Endodermal cell (in vitro differentiated cells): Measurements from ENCODE around the gene OTOS. TPM values are rescaled to one million over a fixed set of nuclear protein-coding genes. Genes with fewer than 3 reads are reported as not detected.
A peak's percentile ranks its signal among the peaks of the same experiment; 100 is the strongest.

Experiments used
- DNase-seq: peaks from one replicate; pipeline ENCODE4 v3.0.0-alpha.2; 2017
- H3K27ac ChIP-seq: 2 replicates; pipeline ENCODE4 v1.5.1; 2013; ENCODE audit warnings: mild to moderate bottlenecking, low read depth, low read length, moderate library complexity
- H3K27me3 ChIP-seq: 2 replicates; pipeline ENCODE4 v1.6.1; 2013; ENCODE audit warnings: mild to moderate bottlenecking, low read length, moderate library complexity; ENCODE audit not compliant: insufficient read depth, control insufficient read depth, poor library complexity, severe bottlenecking
- H3K36me3 ChIP-seq: 2 replicates; pipeline ENCODE4 v1.7.0; 2013; ENCODE audit warnings: mild to moderate bottlenecking, low read length, moderate library complexity; ENCODE audit not compliant: control insufficient read depth, insufficient read depth
- H3K4me1 ChIP-seq: one replicate; pipeline ENCODE4 v1.7.0; 2013; ENCODE audit warnings: low read length; ENCODE audit not compliant: control insufficient read depth, insufficient read depth
- H3K4me3 ChIP-seq: 2 replicates; pipeline ENCODE4 v1.5.1; 2013; ENCODE audit warnings: mild to moderate bottlenecking, low read length, moderate library complexity
- H3K9ac ChIP-seq: 2 replicates; pipeline ENCODE4 v1.6.1; 2013; ENCODE audit warnings: mild to moderate bottlenecking, low read length, moderate library complexity; ENCODE audit not compliant: poor library complexity, severe bottlenecking; ENCODE audit errors: extremely low read depth
- H3K9me3 ChIP-seq: 2 replicates; pipeline ENCODE4 v1.6.1; 2013; ENCODE audit warnings: mild to moderate bottlenecking, low read length, moderate library complexity; ENCODE audit not compliant: control insufficient read depth
- H3K27ac Mint-ChIP-seq: 2 replicates; pipeline ENCODE4 v1.8.0; 2020; ENCODE audit warnings: mixed read lengths
- H3K27me3 Mint-ChIP-seq: 2 replicates; pipeline ENCODE4 v1.8.0; 2021; ENCODE audit warnings: mild to moderate bottlenecking, mixed read lengths; ENCODE audit not compliant: insufficient read depth
- H3K36me3 Mint-ChIP-seq: 2 replicates; pipeline ENCODE4 v1.8.0; 2020; ENCODE audit warnings: low read depth, mixed read lengths
- H3K4me1 Mint-ChIP-seq: 2 replicates; pipeline ENCODE4 v1.8.0; 2020; ENCODE audit warnings: mixed read lengths
- H3K4me3 Mint-ChIP-seq: 2 replicates; pipeline ENCODE4 v1.8.0; 2020; ENCODE audit warnings: mild to moderate bottlenecking, moderate library complexity, mixed read lengths
- H3K9me3 Mint-ChIP-seq: 2 replicates; pipeline ENCODE4 v1.8.0; 2020; ENCODE audit warnings: mild to moderate bottlenecking, mixed read lengths
- WGBS, 2 experiments: methylation state at CpG; one replicate each; pipeline versions ENCODE4 v1.1.5 to v1.1.7; 2013; ENCODE audit warnings: missing lambda C conversion rate in 2 of 2, mixed read lengths in 1 of 2; ENCODE audit not compliant: insufficient coverage in 1 of 2, insufficient read length in 1 of 2; 5-methylcytosine and 5-hydroxymethylcytosine counted together
- total RNA-seq, 2 donors: library from RNA; stranded (reverse); fragmentation: NEBNext Ultra II Directional in 1 of 2; extraction: Animal tissue kit (Norgen Biotek cat#: 25700) in 1 of 2; gene quantifications; 2 replicates in 1 of 2; 3 replicates in 1 of 2; pipeline ENCODE4 v1.2.1, GENCODE V29; 2021
- TF ChIP-seq, protein P1 (sequence below): fragments of 200-600 bp; sonication (generic); conservative IDR thresholded peaks from 2 replicates; pipeline ENCODE4 v1.5.0; 2021; ENCODE audit warnings: antibody characterized with exemption, mild to moderate bottlenecking

The OTOS gene
- total RNA-seq, 2 donors from 2014 or later: not detected

DNA sequence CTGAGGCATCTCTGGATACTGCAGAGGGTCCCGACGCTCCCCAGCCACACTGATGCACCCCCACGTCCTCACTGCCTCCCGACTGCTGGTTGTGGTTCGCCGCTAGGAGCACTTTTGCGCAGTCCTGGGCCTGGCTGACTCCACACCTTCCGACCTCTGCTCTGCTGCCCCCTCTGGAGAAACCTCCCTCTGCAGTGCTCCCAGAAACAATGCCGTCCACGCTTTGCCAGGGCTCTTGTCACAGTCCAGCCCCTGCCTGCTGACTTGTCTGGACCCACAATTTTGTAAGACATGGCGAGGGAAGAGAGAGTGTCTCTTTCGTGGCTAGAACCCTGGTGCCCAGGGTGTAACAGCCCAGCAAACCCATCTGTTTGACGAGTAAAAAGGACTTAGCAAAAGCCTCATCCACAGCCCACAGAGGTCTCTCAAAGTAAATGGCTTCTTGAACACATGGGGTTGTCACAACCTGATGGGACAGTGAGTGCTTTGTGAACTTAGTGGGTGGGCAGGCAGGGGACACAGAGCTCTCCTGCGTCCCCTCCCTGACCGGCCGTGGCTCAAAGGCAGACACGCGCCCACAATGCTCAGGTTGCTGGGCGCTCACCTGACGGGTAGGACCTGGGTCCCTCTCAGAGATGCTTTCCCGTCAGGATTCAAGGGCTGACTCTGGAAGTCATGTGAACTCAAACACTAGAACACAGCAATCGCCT is 8.4 kb downstream of the OTOS start:
- no peak overlapping the region for H3K9ac ChIP-seq
- TF ChIP-seq, protein P1, sequence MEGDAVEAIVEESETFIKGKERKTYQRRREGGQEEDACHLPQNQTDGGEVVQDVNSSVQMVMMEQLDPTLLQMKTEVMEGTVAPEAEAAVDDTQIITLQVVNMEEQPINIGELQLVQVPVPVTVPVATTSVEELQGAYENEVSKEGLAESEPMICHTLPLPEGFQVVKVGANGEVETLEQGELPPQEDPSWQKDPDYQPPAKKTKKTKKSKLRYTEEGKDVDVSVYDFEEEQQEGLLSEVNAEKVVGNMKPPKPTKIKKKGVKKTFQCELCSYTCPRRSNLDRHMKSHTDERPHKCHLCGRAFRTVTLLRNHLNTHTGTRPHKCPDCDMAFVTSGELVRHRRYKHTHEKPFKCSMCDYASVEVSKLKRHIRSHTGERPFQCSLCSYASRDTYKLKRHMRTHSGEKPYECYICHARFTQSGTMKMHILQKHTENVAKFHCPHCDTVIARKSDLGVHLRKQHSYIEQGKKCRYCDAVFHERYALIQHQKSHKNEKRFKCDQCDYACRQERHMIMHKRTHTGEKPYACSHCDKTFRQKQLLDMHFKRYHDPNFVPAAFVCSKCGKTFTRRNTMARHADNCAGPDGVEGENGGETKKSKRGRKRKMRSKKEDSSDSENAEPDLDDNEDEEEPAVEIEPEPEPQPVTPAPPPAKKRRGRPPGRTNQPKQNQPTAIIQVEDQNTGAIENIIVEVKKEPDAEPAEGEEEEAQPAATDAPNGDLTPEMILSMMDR: peak; percentile 58
- DNase-seq: peak; percentile 83
- Mint-ChIP-seq H3K4me1 (peaks cover 17% of the 10 kb centered on the region), H3K36me3 (peaks cover 61% of the 10 kb centered on the region), H3K4me3 (no peak overlapping the region), H3K27me3 (peaks cover 6% of the 10 kb centered on the region), H3K9me3 (no peaks in the 10 kb centered on the region), H3K27ac (peak overlapping the region; percentile 36)
- H3K4me1 ChIP-seq: no peaks in the 10 kb centered on the region
- WGBS, 2 experiments: 94 to 97% methylated on average over 20 to 22 of the region's 22 CpGs
- no peaks in the 10 kb centered on the region for H3K9me3 ChIP-seq
- peaks cover 68% of the 10 kb centered on the region for H3K36me3 ChIP-seq
- no peak overlapping the region for H3K4me3 ChIP-seq
- H3K27me3 ChIP-seq: no peaks in the 10 kb centered on the region
- H3K27ac ChIP-seq: no peak overlapping the region

DNA sequence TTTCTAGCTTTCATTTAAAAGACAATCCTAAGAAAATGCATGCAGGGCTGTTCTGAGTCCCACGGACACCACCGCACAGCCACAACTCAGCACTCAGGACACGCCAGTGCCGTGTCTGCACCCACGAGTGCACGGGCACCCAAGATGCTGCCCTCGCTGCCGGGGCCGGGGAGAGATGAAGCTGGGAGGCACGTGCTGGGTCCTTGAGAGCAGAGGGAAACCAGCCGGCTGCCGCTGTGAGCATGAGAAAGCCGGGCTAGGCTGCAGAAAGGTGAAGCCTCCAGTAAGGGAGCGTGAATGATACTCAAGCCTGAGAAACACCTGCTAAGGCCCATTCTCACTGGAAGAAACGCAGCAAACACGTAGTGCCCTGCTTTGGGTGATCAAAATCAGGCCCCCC is 9.2 kb downstream of the OTOS start:
- H3K9ac ChIP-seq: no peak overlapping the region
- no peak for DNase-seq
- no peaks in the 10 kb centered on the region for H3K27me3 ChIP-seq
- no peak overlapping the region for H3K4me3 Mint-ChIP-seq
- H3K4me1 Mint-ChIP-seq: peaks cover 17% of the 10 kb centered on the region
- peaks cover 68% of the 10 kb centered on the region for H3K36me3 ChIP-seq
- 92 to 93% methylated on average over 14 to 16 of the region's 16 CpGs for WGBS, 2 experiments
- H3K27ac ChIP-seq: no peak overlapping the region
- no peaks in the 10 kb centered on the region for H3K9me3 ChIP-seq
- TF ChIP-seq, protein P1: no peak
- H3K4me1 ChIP-seq: no peaks in the 10 kb centered on the region
- H3K36me3 Mint-ChIP-seq: peaks cover 66% of the 10 kb centered on the region
- no peaks in the 10 kb centered on the region for H3K9me3 Mint-ChIP-seq
- no peak overlapping the region for H3K4me3 ChIP-seq
- peaks cover under 1% of the 10 kb centered on the region for H3K27me3 Mint-ChIP-seq
- no peak overlapping the region for H3K27ac Mint-ChIP-seq

DNA sequence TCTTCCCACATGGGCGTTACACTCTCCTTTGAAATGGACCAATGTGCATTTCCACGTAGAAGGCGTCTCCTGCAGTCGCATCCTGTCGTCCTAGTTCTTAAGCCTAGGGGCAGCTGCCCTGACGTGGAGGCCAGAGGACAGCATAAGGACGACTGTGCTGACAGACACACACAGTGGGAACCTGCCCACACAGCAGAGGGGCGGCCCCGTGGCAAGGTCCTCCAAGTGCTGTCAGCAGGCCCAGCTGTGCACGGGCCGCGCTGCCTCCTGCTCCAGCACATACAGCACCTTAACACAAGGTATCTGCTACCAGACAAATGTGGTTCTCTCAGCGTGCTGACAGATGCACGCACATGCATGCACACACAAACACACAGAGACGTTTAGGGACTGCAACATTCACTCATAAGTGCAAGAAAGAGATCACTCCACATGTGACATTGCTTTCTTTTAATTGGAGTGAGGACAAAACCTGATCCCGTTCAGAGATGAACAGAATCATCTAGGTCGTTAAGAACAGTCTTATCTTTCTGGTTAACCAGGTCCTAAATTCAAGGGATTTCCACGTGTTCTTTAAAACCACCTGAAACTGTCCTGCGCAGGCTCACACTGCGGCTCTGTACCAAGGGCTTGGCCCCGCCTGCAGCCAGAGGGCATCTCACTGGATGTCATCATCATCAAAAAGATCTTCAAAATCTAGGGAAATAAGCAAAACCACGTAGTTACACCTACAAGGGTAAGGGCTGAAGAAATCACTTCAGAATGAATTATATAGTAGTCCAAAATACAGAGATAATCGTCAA is 9.9 kb downstream of the OTOS start:
- peaks cover 16% of the 10 kb centered on the region for H3K4me1 Mint-ChIP-seq
- no peak overlapping the region for H3K27ac Mint-ChIP-seq
- DNase-seq: peak; percentile 29
- H3K36me3 Mint-ChIP-seq: peaks cover 69% of the 10 kb centered on the region
- no peak overlapping the region for H3K27ac ChIP-seq
- peaks cover 68% of the 10 kb centered on the region for H3K36me3 ChIP-seq
- no peak overlapping the region for H3K4me3 Mint-ChIP-seq
- no peaks in the 10 kb centered on the region for H3K4me1 ChIP-seq
- no peaks in the 10 kb centered on the region for H3K9me3 Mint-ChIP-seq
- no peaks in the 10 kb centered on the region for H3K27me3 Mint-ChIP-seq
- 93 to 97% methylated on average over 19 to 23 of the region's 23 CpGs for WGBS, 2 experiments
- TF ChIP-seq, protein P1: no peak
- no peak overlapping the region for H3K9ac ChIP-seq
- H3K4me3 ChIP-seq: no peak overlapping the region
- no peaks in the 10 kb centered on the region for H3K9me3 ChIP-seq
- no peaks in the 10 kb centered on the region for H3K27me3 ChIP-seq
